GM12801 (cell line): ENCODE measurements around the gene P4HA1.

Experiments used
- TF ChIP-seq, protein P1 (sequence below): IDR thresholded peaks from one replicate; pipeline ENCODE4 v1.5.1; 2011; ENCODE audit warnings: control low read depth; ENCODE audit not compliant: insufficient read length; ENCODE audit errors: extremely low read depth

P4HA1 gene

DNA sequence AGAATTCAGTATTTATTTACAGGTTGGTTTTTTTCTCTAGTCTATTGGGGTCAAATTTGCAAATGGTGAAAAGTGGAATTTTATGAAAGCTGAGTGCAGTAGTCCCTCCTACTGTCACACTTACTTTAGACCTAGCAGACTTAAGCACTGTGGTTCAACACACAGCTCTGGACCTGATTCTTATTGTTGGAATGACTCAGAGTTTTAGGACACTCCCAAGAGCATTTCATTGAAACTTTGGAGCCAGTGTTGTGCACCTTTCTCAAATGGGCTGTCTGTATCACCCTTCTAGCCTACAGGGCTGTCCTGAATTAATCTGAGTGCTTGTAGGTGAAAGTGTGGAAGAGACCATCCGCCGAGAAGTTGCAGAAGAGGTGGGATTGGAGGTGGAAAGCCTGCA is 29.7 kb upstream of the P4HA1 start:
- TF ChIP-seq, protein P1, sequence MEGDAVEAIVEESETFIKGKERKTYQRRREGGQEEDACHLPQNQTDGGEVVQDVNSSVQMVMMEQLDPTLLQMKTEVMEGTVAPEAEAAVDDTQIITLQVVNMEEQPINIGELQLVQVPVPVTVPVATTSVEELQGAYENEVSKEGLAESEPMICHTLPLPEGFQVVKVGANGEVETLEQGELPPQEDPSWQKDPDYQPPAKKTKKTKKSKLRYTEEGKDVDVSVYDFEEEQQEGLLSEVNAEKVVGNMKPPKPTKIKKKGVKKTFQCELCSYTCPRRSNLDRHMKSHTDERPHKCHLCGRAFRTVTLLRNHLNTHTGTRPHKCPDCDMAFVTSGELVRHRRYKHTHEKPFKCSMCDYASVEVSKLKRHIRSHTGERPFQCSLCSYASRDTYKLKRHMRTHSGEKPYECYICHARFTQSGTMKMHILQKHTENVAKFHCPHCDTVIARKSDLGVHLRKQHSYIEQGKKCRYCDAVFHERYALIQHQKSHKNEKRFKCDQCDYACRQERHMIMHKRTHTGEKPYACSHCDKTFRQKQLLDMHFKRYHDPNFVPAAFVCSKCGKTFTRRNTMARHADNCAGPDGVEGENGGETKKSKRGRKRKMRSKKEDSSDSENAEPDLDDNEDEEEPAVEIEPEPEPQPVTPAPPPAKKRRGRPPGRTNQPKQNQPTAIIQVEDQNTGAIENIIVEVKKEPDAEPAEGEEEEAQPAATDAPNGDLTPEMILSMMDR, result no peak

DNA sequence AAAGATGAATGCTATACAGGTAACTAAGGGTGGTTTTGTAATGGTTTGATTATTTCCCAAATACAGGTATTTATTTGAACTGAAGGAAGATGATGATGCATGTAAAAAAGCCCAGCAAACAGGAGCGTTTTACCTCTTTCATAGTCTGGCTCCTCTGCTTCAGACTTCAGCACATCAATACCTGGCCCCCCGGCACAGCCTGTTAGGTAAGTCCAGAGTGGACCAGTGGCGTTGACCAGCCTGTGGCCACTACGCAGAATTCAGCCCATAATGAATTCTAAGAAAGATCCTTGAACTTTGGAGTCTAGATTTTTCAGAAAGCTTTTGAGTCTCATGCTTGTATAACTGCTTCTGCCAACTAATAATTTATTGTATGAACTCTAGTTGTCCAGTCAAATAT is 23.3 kb upstream of the P4HA1 start:
- TF ChIP-seq, protein P1, result no peak

GRCh38 chr10:73119457-73119856 is 22.8 kb upstream of the P4HA1 start:
- TF ChIP-seq, protein P1, result no peak

DNA sequence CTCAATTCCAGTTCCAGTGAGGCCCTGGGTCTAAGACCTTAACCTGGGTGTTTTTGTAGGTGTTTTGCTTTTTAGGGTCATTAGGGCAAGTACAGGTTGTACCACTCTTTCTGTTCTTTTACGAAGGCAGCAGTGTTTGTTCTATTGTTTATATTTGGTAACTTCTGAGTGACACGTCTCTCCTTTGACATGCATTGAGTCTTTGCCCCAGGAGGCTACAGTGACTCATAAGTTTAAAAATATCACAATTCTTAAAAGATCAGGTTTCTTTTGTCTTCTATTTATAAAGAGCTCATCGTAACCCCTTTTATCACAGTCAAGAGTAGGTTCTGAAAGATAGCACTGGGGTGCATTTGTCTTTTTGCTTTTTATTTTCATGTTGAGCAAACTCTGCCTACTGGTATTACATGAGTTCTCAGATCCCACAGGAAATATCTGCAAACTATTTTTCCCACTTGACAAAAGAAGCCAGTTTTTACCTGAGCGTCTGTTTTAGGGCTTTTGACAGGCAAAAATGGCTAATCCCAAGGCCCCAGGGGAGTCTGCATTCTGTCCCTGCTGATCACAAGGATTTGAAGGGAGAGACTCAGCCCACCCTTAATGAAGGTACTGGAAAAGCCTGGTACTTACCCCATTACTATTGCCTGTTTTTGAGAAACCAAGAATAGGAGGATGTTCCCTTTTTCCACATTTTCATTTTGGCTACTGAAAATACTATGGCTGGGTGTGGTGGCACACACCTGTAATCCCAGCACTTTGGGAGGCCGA is 21.5 kb upstream of the P4HA1 start:
- TF ChIP-seq, protein P1, result no peak

- TF ChIP-seq, protein P1, result no peak
Measured at GRCh38 chr10:73116017-73116416, 19.4 kb upstream of the P4HA1 start.

- TF ChIP-seq, protein P1, result no peak
Measured at GRCh38 chr10:73113551-73113950, 16.9 kb upstream of the P4HA1 start.

- TF ChIP-seq, protein P1, result no peak
Measured at GRCh38 chr10:73110345-73110849, 13.7 kb upstream of the P4HA1 start, which contains the start of gene NUDT13. TSS of gene NUDT13 (plus strand) at chr10:73110455. CDS start at chr10:73114366, 3,911 bp downstream.
